ENCODE results near the gene ALOX12B.

DNA sequence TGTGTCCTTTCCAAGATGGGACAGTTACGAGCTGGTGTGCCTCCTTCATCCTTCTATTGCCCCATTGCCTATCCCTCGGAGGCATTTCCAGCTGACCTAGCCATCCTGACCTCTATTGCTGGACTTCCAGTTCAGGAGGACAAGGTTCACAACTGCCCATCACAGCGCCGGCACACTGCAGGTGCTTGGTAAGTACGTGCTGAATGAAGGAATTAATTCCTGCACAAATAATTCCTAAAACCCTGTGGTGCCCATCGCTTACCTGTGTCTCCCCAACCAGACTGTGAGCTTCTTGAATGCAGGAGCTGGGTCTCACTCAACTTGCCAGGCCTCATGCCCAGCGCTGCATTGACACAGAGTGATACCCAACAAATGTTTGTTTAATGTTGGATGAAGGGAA lies 35.7 kb downstream of the ALOX12B start:
- TF ChIP-seq, protein P1, sequence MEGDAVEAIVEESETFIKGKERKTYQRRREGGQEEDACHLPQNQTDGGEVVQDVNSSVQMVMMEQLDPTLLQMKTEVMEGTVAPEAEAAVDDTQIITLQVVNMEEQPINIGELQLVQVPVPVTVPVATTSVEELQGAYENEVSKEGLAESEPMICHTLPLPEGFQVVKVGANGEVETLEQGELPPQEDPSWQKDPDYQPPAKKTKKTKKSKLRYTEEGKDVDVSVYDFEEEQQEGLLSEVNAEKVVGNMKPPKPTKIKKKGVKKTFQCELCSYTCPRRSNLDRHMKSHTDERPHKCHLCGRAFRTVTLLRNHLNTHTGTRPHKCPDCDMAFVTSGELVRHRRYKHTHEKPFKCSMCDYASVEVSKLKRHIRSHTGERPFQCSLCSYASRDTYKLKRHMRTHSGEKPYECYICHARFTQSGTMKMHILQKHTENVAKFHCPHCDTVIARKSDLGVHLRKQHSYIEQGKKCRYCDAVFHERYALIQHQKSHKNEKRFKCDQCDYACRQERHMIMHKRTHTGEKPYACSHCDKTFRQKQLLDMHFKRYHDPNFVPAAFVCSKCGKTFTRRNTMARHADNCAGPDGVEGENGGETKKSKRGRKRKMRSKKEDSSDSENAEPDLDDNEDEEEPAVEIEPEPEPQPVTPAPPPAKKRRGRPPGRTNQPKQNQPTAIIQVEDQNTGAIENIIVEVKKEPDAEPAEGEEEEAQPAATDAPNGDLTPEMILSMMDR (IDR thresholded peaks at IDR 0.05), result no peak
- TF ChIP-seq POLR2AphosphoS5 (IDR thresholded peaks at IDR 0.05) (no peak), EP300 (IDR thresholded peaks at IDR 0.05) (no peak)
